Parathyroid adenoma (tissue), 2 donors: ENCODE data around the gene ARHGAP15.

ENCODE experiments used
- H2AFZ ChIP-seq: fragments of 300-600 bp; sonication (generic); one replicate; pipeline ENCODE4 v1.7.0; 2017; ENCODE audit warnings: antibody characterized with exemption, mild to moderate bottlenecking
- H3K27ac ChIP-seq: fragments of 300-600 bp; sonication (generic); one replicate; pipeline ENCODE4 v1.7.0; 2017
- H3K27me3 ChIP-seq: fragments of 300-600 bp; sonication (generic); one replicate; pipeline ENCODE4 v1.7.0; 2017; ENCODE audit warnings: low read length; ENCODE audit not compliant: control insufficient read depth, insufficient read depth
- H3K36me3 ChIP-seq: fragments of 300-600 bp; sonication (generic); one replicate; pipeline ENCODE4 v1.7.0; 2017; ENCODE audit warnings: low read length; ENCODE audit not compliant: control insufficient read depth, insufficient read depth
- H3K4me1 ChIP-seq: fragments of 300-600 bp; sonication (generic); one replicate; pipeline ENCODE4 v1.7.0; 2017; ENCODE audit warnings: control low read depth
- H3K4me2 ChIP-seq: fragments of 300-600 bp; sonication (generic); one replicate; pipeline ENCODE4 v1.7.0; 2017; ENCODE audit warnings: low read length
- H3K4me3 ChIP-seq: fragments of 300-600 bp; sonication (generic); one replicate; pipeline ENCODE4 v1.7.0; 2017; ENCODE audit warnings: low read depth, low read length
- H3K79me2 ChIP-seq: fragments of 300-600 bp; sonication (generic); one replicate; pipeline ENCODE4 v1.7.0; 2017; ENCODE audit warnings: control low read depth
- H3K9ac ChIP-seq: fragments of 300-600 bp; sonication (generic); one replicate; pipeline ENCODE4 v1.7.0; 2017; ENCODE audit warnings: mild to moderate bottlenecking
- H3K9me3 ChIP-seq: fragments of 300-600 bp; sonication (generic); one replicate; pipeline ENCODE4 v1.7.0; 2017; ENCODE audit warnings: low read length; ENCODE audit not compliant: control insufficient read depth
- TF ChIP-seq, protein P1 (sequence below): fragments of 300-600 bp; sonication (generic); IDR thresholded peaks from one replicate; pipeline ENCODE4 v1.7.0; 2017; ENCODE audit warnings: antibody characterized with exemption, mild to moderate bottlenecking
- donor health status: primary hyperparathyroidism.

ARHGAP15 gene

DNA sequence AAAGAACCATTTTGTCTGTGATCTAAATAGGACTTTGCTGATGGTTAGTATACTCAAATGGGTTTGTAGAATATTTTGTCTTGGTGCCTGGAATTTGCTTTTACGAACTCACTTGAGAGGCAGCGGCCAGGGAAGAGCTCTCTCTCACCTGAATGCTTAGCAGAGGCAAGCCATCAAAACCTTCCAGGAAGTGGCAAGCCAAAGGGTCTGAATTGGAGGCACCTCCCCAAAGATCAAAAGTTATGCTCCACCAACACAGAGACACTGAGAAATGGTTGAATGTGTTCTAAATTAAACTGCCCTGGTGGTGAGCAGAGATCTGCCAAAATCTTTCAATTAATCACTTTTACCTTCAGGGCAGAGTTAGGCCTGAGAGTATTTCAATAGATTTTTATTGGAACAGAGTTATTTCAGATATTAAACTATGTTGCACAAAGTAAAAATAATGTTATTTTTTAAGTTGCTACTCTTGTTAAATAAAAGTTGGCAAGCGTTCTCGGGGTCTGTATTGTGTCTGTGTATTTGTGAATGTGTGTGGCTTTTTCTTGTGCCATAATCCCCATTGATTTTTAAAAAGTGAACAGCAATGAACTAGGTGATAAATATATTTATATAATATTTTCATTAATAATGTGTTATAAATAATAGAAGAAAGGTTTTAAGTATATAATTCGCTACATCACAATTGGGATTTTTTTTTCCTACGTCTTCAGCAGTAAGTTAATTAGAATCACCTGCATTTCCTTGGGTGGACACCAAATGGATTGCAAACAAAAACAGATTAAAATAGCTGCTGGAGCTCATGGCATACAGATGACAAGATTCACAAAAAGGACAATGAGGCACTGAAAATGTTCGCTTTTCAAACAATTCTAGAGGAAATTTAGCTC is 416.1 kb downstream of the ARHGAP15 start:
- Histone ChIP-seq H3K4me2 (no peak overlapping the region), H3K79me2 (no peaks in the 10 kb centered on the region), H3K36me3 (no peaks in the 10 kb centered on the region), H3K27me3 (no peaks in the 10 kb centered on the region), H3K9me3 (no peaks in the 10 kb centered on the region), H3K9ac (no peak overlapping the region), H3K27ac (no peak overlapping the region), H3K4me3 (no peak overlapping the region), H3K4me1 (no peaks in the 10 kb centered on the region), H2AFZ (peak overlapping the region; percentile 33)
- TF ChIP-seq, protein P1, sequence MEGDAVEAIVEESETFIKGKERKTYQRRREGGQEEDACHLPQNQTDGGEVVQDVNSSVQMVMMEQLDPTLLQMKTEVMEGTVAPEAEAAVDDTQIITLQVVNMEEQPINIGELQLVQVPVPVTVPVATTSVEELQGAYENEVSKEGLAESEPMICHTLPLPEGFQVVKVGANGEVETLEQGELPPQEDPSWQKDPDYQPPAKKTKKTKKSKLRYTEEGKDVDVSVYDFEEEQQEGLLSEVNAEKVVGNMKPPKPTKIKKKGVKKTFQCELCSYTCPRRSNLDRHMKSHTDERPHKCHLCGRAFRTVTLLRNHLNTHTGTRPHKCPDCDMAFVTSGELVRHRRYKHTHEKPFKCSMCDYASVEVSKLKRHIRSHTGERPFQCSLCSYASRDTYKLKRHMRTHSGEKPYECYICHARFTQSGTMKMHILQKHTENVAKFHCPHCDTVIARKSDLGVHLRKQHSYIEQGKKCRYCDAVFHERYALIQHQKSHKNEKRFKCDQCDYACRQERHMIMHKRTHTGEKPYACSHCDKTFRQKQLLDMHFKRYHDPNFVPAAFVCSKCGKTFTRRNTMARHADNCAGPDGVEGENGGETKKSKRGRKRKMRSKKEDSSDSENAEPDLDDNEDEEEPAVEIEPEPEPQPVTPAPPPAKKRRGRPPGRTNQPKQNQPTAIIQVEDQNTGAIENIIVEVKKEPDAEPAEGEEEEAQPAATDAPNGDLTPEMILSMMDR: no peak

DNA sequence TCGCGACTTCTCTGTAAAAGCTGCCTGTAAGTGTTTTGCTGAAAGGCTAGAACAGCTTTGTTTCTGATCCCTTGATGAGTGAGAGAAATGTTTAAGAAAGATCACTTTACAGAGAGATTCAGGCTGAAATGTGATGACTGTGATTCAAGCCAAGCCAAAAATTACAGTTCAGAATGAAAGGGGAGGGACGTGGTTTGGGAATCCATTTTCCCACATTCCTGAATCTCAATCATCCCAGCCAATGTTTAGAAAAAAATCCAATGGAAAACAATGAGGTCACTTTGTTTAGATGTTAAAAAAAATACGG is 416.7 kb downstream of the ARHGAP15 start:
- Histone ChIP-seq H3K9ac (no peak overlapping the region), H3K4me1 (no peaks in the 10 kb centered on the region), H3K27me3 (no peaks in the 10 kb centered on the region), H3K4me2 (no peak overlapping the region), H3K4me3 (no peak overlapping the region), H3K36me3 (no peaks in the 10 kb centered on the region), H3K79me2 (no peaks in the 10 kb centered on the region), H3K9me3 (no peaks in the 10 kb centered on the region), H3K27ac (no peak overlapping the region), H2AFZ (peak overlapping the region; percentile 33)
- TF ChIP-seq, protein P1: no peak

DNA sequence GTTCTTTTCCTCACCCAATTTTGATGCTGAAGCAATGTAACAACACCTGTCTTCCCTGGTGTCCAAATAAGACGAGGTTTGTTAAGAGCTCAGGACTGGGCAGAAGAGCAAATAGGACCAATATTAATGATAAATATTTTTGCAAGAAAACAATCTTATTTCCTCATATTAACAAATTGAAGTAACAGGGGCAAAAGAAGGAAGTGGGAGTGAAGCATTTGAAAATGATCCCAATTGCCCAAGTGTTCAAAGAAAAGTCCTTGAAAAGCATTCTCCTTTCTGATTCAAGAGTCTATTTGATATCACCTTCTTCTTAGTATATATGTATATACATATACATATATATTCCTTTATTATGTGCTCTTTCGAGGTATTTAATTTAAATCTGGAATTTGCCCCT is 418.8 kb downstream of the ARHGAP15 start:
- no peak overlapping the region for H2AFZ ChIP-seq
- TF ChIP-seq, protein P1: no peak
- H3K4me1 ChIP-seq: no peaks in the 10 kb centered on the region

DNA sequence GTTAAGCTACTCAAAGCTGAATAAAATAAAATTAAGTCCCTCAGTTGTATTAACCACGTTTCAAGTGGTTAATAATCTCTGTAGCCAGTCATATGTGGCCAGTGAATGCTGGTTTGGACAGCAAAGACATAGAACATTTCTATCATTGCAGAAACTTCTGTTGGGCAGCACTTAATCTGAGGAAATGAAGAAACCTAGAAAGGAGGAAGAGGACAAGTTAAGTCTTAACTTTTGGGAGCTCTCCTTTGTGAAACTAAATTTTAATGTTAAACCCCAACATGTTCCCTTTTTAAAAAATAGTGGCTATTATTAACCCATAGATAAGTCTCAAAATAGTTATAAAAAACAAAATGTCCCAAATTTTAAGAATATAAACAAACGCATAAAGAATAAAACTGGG is 421.3 kb downstream of the ARHGAP15 start:
- H3K27me3 ChIP-seq: no peaks in the 10 kb centered on the region
- H3K9me3 ChIP-seq: no peaks in the 10 kb centered on the region
- H3K27ac ChIP-seq: no peak overlapping the region
- H3K4me2 ChIP-seq: no peak overlapping the region
- no peaks in the 10 kb centered on the region for H3K36me3 ChIP-seq
- H3K9ac ChIP-seq: no peak overlapping the region
- no peaks in the 10 kb centered on the region for H3K4me1 ChIP-seq
- H3K4me3 ChIP-seq: no peak overlapping the region
- no peak overlapping the region for H2AFZ ChIP-seq
- no peaks in the 10 kb centered on the region for H3K79me2 ChIP-seq
- TF ChIP-seq, protein P1: no peak

More for the DNA sequence above, 418.8 kb downstream of the ARHGAP15 start:
- Histone ChIP-seq H3K79me2 (no peaks in the 10 kb centered on the region), H3K4me2 (no peak overlapping the region), H3K9ac (no peak overlapping the region), H3K27ac (no peak overlapping the region), H3K9me3 (no peaks in the 10 kb centered on the region), H3K36me3 (no peaks in the 10 kb centered on the region), H3K27me3 (no peaks in the 10 kb centered on the region), H3K4me3 (no peak overlapping the region)
